ENCODE measurements around the gene HPS1. TPM values are rescaled to one million over a fixed set of nuclear protein-coding genes. Genes with fewer than 3 reads are reported as not detected.

Gene HPS1
- total and polyA plus RNA-seq, 2 of the 4 experiments (the other 2 are of a cell fraction): 14.0 to 55.2 TPM

GRCh38 chr10:98450618-98451017 lies 3.9 kb upstream of the HPS1 start:
- dilution Hi-C loops (cut with HindIII; ENCODE audit: low sequenced_read_pairs, unreplicated experiment) (no loop called here), in situ Hi-C loops (cut with MboI; ENCODE audit: low sequenced_read_pairs) (no loop called here), intact Hi-C loops (cut with micrococcal nuclease) (no loop called here)
- Histone ChIP-seq H3K23ac (ENCODE audit: low read depth, low read length) (no peak overlapping the region), H4K91ac (ENCODE audit: insufficient read depth, low read depth, low read length) (no peak overlapping the region), H3K36me3 (ENCODE audit: control insufficient read depth, insufficient read depth, low read length) (no peaks in the 10 kb centered on the region), H2BK20ac (ENCODE audit: low read depth, low read length) (no peak overlapping the region), H3K9me1 (ENCODE audit: insufficient read depth, low read length) (peaks cover 5% of the 10 kb centered on the region), H2AK9ac (replicated peaks; ENCODE audit: low read depth, low read length, poor library complexity) (no peak overlapping the region), H3K9me3 (ENCODE audit: control insufficient read depth, insufficient read depth, low read length) (no peaks in the 10 kb centered on the region), H3K14ac (replicated peaks; ENCODE audit: low read depth, low read length) (no peak overlapping the region), H2BK5ac (ENCODE audit: low read depth, low read length, poor library complexity, severe bottlenecking) (no peak overlapping the region), H3K9ac (ENCODE audit: low read depth, low read length) (no peak overlapping the region), H3K4me2 (ENCODE audit: low read depth, low read length) (no peak overlapping the region), H2BK15ac (ENCODE audit: low read depth, low read length) (no peak overlapping the region), H2AFZ (replicated peaks; ENCODE audit: low read length, poor library complexity) (no peak overlapping the region), H3K4me1 (ENCODE audit: control insufficient read depth, insufficient read depth, low read length) (peaks cover 2% of the 10 kb centered on the region; the same call in 1 of the 2 replicates), H3K18ac (ENCODE audit: low read depth, low read length) (no peak overlapping the region), H3K4me3 (ENCODE audit: insufficient read depth, low read depth, low read length) (no peak overlapping the region), H3K27ac (ENCODE audit: insufficient read depth, low read length) (no peak overlapping the region), H3K4ac (ENCODE audit: low read depth, low read length) (no peak overlapping the region), H2AK5ac (ENCODE audit: low read depth, low read length) (no peak overlapping the region), H3K27me3 (ENCODE audit: control insufficient read depth, insufficient read depth, low read length) (no peaks in the 10 kb centered on the region), H2BK120ac (ENCODE audit: low read depth, low read length) (no peak overlapping the region), H3K56ac (ENCODE audit: extremely low read depth, insufficient read depth, low read length) (no peak overlapping the region), H4K5ac (ENCODE audit: low read depth, low read length) (no peak overlapping the region), H3K79me1 (ENCODE audit: low read depth in 1 of 2, low read length in 2 of 2) (peaks cover 11 to 18% of the 10 kb centered on the region in 2 experiments), H4K8ac (ENCODE audit: low read depth in 2 of 2, low read length in 2 of 2) (no peak overlapping the region), H4K20me1 (ENCODE audit: insufficient read depth, low read length) (peaks cover 2% of the 10 kb centered on the region; the same call in 1 of the 2 replicates)
- no CpG with 5 or more reads among the region's 1 CpG for WGBS, 2 experiments (ENCODE audit: extremely low coverage in 2 of 2, insufficient read length in 1 of 2)
- ATAC-seq (ENCODE audit: low read depth): no peak
- TF ChIP-seq SMC3 (IDR thresholded peaks at IDR 0.05; ENCODE audit: low read depth, low read length) (no peak), FOS (IDR thresholded peaks at IDR 0.05; ENCODE audit: low read depth, low read length) (no peak), MXI1 (IDR thresholded peaks at IDR 0.05; ENCODE audit: borderline replicate concordance, low read depth, low read length) (no peak), RFX5 (IDR thresholded peaks at IDR 0.05; ENCODE audit: low read depth, low read length) (no peak), BHLHE40 (IDR thresholded peaks at IDR 0.05; ENCODE audit: low read depth, low read length) (no peak), MAZ (IDR thresholded peaks at IDR 0.05; ENCODE audit: borderline replicate concordance, low read depth, low read length) (no peak), RAD21 (IDR thresholded peaks at IDR 0.05; ENCODE audit: low read length) (no peak), USF2 (IDR thresholded peaks at IDR 0.05; ENCODE audit: low read depth, low read length) (no peak), NFE2L2 (IDR thresholded peaks at IDR 0.05; ENCODE audit: low read depth, low read length) (no peak), POLR2A (IDR thresholded peaks at IDR 0.05; ENCODE audit: low read depth, low read length) (no peak), MAFK (IDR thresholded peaks at IDR 0.05; ENCODE audit: low read depth, low read length) (no peak), CTCF (conservative IDR thresholded peaks at IDR 0.05; ENCODE audit: low read depth, low read length) (no peak), CHD1 (IDR thresholded peaks at IDR 0.05; ENCODE audit: low read depth, low read length) (no peak), RCOR1 (IDR thresholded peaks at IDR 0.05; ENCODE audit: insufficient replicate concordance, low read length) (no peak), CEBPB (IDR thresholded peaks at IDR 0.05; ENCODE audit: low read depth, low read length) (no peak), ELK1 (IDR thresholded peaks at IDR 0.05; ENCODE audit: borderline replicate concordance, low read depth, low read length) (no peak)
- POLR2A ChIA-PET (ENCODE audit: unreplicated experiment): no interaction called here
- no TSS peak for BruUV-seq (replicated peaks)
- DNase-seq: no peak
- CTCF ChIA-PET: no interaction called here

Data from IMR-90 (cell line).